ENCODE results near the gene KRTAP10-3.

- no peak for TF ChIP-seq POLR2A (IDR thresholded peaks at IDR 0.05)
- TF ChIP-seq CTCF (IDR thresholded peaks at IDR 0.05) = no peak
- no peak for TF ChIP-seq POLR2AphosphoS5 (IDR thresholded peaks at IDR 0.05)
- no peak for TF ChIP-seq EP300 (IDR thresholded peaks at IDR 0.05)
Measured at GRCh38 chr21:44552681-44553080, 5.9 kb downstream of the KRTAP10-3 start.
